H1 (cell line): ENCODE results near the gene CGB7. TPM values are rescaled to one million over a fixed set of nuclear protein-coding genes. Genes with fewer than 3 reads are reported as not detected.

Experiments used
- CTCF ChIA-PET: fragments of 300-600 bp; sonication (Branson Sonifier 250); formaldehyde crosslinking; loops from one replicate; lab custom pipeline; 2021; ENCODE audit not compliant: partially characterized antibody; lab: Charles Lee
- POLR2A ChIA-PET: fragments of 300-600 bp; sonication (Branson Sonifier 250); formaldehyde crosslinking; loops from one replicate; lab custom pipeline; 2021; ENCODE audit warnings: inconsistent platforms; ENCODE audit not compliant: partially characterized antibody; lab: Charles Lee
- DNase-seq, 2 experiments: peaks; one replicate each; pipeline versions ENCODE4 v3.0.0 to v3.0.0-alpha.2; 2010 to 2022; ENCODE audit warnings: low spot score in 2 of 2, low read depth in 1 of 2, mixed read lengths in 1 of 2
- FAIRE-seq: peaks from 2 replicates; lab custom pipeline; 2011; peaks lifted over from hg19 to GRCh38; lab: Jason Lieb, UNC
- H2AFZ ChIP-seq: 2 replicates; pipeline ENCODE4 v1.8.1; 2012; ENCODE audit warnings: low read length, inconsistent platforms
- H2AK5ac ChIP-seq: 2 replicates; pipeline ENCODE4 v1.6.1; 2013; ENCODE audit warnings: low read depth, low read length
- H2BK120ac ChIP-seq: replicated peaks from 2 replicates; pipeline ENCODE3; 2013; ENCODE audit warnings: low read depth, low read length, inconsistent platforms
- H2BK12ac ChIP-seq: 2 replicates; pipeline ENCODE4 v1.6.1; 2013; ENCODE audit warnings: low read depth, low read length
- H2BK15ac ChIP-seq: 2 replicates; pipeline ENCODE4 v1.6.1; 2013; ENCODE audit warnings: low read length
- H2BK20ac ChIP-seq: 2 replicates; pipeline ENCODE4 v1.6.1; 2013; ENCODE audit warnings: low read length
- H2BK5ac ChIP-seq: 2 replicates; pipeline ENCODE4 v1.6.1; 2013; ENCODE audit warnings: low read depth, low read length
- H3K14ac ChIP-seq: 2 replicates; pipeline ENCODE4 v1.6.1; 2013; ENCODE audit warnings: inconsistent platforms; ENCODE audit not compliant: insufficient read length
- H3K18ac ChIP-seq: 2 replicates; pipeline ENCODE4 v1.6.1; 2013; ENCODE audit warnings: low read length; ENCODE audit errors: extremely low read depth
- H3K23ac ChIP-seq: 2 replicates; pipeline ENCODE4 v1.6.1; 2013; ENCODE audit warnings: inconsistent platforms; ENCODE audit not compliant: insufficient read length
- H3K23me2 ChIP-seq: 2 replicates; pipeline ENCODE4 v1.6.1; 2013; ENCODE audit warnings: low read depth, low read length
- H3K27ac ChIP-seq: 2 replicates; pipeline ENCODE4 v1.6.1; 2011; ENCODE audit warnings: low read depth, low read length, inconsistent platforms
- H3K27me3 ChIP-seq, 4 experiments: replicated peaks in 1 of 4; 1 replicate in 1 of 4; 2 replicates in 3 of 4; pipeline versions ENCODE4 v1.6.1 to v1.8.1; 2011 to 2013; ENCODE audit warnings: low read length in 3 of 4, mild to moderate bottlenecking in 3 of 4, inconsistent platforms in 2 of 4, mixed read lengths in 2 of 4, moderate library complexity in 1 of 4; ENCODE audit not compliant: control insufficient read depth in 3 of 4, insufficient read depth in 3 of 4; ENCODE audit errors: extremely low read depth in 1 of 4
- H3K36me3 ChIP-seq, 4 experiments: 2 replicates each; pipeline versions ENCODE4 v1.6.1 to v1.8.1; 2011 to 2013; ENCODE audit warnings: mild to moderate bottlenecking in 4 of 4, low read length in 3 of 4, moderate library complexity in 2 of 4, control low read depth in 1 of 4, inconsistent platforms in 1 of 4; ENCODE audit not compliant: insufficient read depth in 4 of 4, control insufficient read depth in 2 of 4
- H3K4ac ChIP-seq: replicated peaks from 2 replicates; pipeline ENCODE3; 2013; ENCODE audit warnings: low read length, low read depth, mixed read lengths, inconsistent platforms; ENCODE audit not compliant: insufficient read length
- H3K4me1 ChIP-seq, 4 experiments: replicated peaks in 1 of 4; 1 replicate in 1 of 4; 2 replicates in 3 of 4; pipeline versions ENCODE4 v1.6.1 to v1.8.1; 2011 to 2013; ENCODE audit warnings: low read length in 3 of 4, inconsistent platforms in 2 of 4, mixed read lengths in 1 of 4; ENCODE audit not compliant: insufficient read depth in 4 of 4, control insufficient read depth in 3 of 4
- H3K4me2 ChIP-seq, 2 experiments: 2 replicates each; pipeline versions ENCODE4 v1.6.1 to v1.8.1; 2011 to 2013; ENCODE audit warnings: low read depth in 2 of 2, low read length in 2 of 2, control low read depth in 1 of 2, inconsistent platforms in 1 of 2, mild to moderate bottlenecking in 1 of 2; ENCODE audit not compliant: insufficient read depth in 1 of 2
- H3K4me3 ChIP-seq, 4 experiments: fragments of 200-600, 300-600 bp in 1 of 4; sonication (generic), shearing (Covaris generic), sonication (Bioruptor Twin) in 1 of 4; 2 replicates each; pipeline versions ENCODE4 v1.5.1 to v1.8.1; 2011 to 2016; ENCODE audit warnings: low read length in 4 of 4, low read depth in 3 of 4, control low read depth in 2 of 4, inconsistent platforms in 2 of 4, mild to moderate bottlenecking in 2 of 4, mixed read lengths in 1 of 4, moderate library complexity in 1 of 4; ENCODE audit not compliant: insufficient read depth in 2 of 4; ENCODE audit errors: extremely low read depth in 1 of 4
- H3K56ac ChIP-seq: replicated peaks from 2 replicates; pipeline ENCODE3; 2013; ENCODE audit warnings: low read depth, mild to moderate bottlenecking, mixed read lengths, low read length, inconsistent platforms; ENCODE audit not compliant: insufficient read length
- H3K79me1 ChIP-seq: 2 replicates; pipeline ENCODE4 v1.6.1; 2013; ENCODE audit warnings: low read depth, low read length, control low read depth
- H3K79me2 ChIP-seq, 2 experiments: 2 replicates each; pipeline versions ENCODE4 v1.6.1 to v1.8.1; 2012 to 2013; ENCODE audit warnings: low read length in 2 of 2, mild to moderate bottlenecking in 2 of 2, inconsistent platforms in 1 of 2; ENCODE audit not compliant: insufficient read depth in 2 of 2, control insufficient read depth in 1 of 2
- H3K9ac ChIP-seq, 4 experiments: replicated peaks in 1 of 4; 1 replicate in 1 of 4; 2 replicates in 3 of 4; pipeline versions ENCODE4 v1.6.1 to v1.8.1; 2011 to 2013; ENCODE audit warnings: low read depth in 3 of 4, low read length in 3 of 4, control low read depth in 2 of 4, mild to moderate bottlenecking in 2 of 4, moderate library complexity in 2 of 4, inconsistent platforms in 1 of 4; ENCODE audit errors: extremely low read depth in 1 of 4
- H3K9me3 ChIP-seq, 2 experiments: 2 replicates each; pipeline versions ENCODE4 v1.6.1 to v1.8.1; 2012 to 2013; ENCODE audit warnings: mild to moderate bottlenecking in 2 of 2, moderate library complexity in 2 of 2, control low read depth in 1 of 2, inconsistent platforms in 1 of 2, low read depth in 1 of 2, low read length in 1 of 2, mixed read lengths in 1 of 2; ENCODE audit not compliant: insufficient read depth in 2 of 2
- H4K20me1 ChIP-seq, 2 experiments: replicated peaks in 1 of 2; 2 replicates each; pipeline versions ENCODE3 to v1.8.1; 2011 to 2013; ENCODE audit warnings: inconsistent platforms in 2 of 2, low read length in 2 of 2, mild to moderate bottlenecking in 1 of 2; ENCODE audit not compliant: insufficient read depth in 2 of 2, control insufficient read depth in 1 of 2
- H4K5ac ChIP-seq: 2 replicates; pipeline ENCODE4 v1.6.1; 2013; ENCODE audit warnings: low read length, low read depth, mixed read lengths, inconsistent platforms; ENCODE audit not compliant: insufficient read length
- H4K8ac ChIP-seq: 2 replicates; pipeline ENCODE4 v1.8.0; 2013; ENCODE audit warnings: mild to moderate bottlenecking, moderate library complexity, low read length, inconsistent platforms; ENCODE audit not compliant: insufficient read depth; ENCODE audit errors: extremely low read depth
- H4K91ac ChIP-seq: replicated peaks from 2 replicates; pipeline ENCODE3; 2013; ENCODE audit warnings: low read length, mixed read lengths, inconsistent platforms; ENCODE audit not compliant: insufficient read length
- CREB1 ChIP-seq: IDR thresholded peaks from 2 replicates; pipeline ENCODE4 v1.6.1; 2012; ENCODE audit warnings: inconsistent platforms
- SP1 ChIP-seq: IDR thresholded peaks from 2 replicates; pipeline ENCODE4 v1.6.1; 2011; ENCODE audit warnings: low read depth, low read length
- SP2 ChIP-seq: IDR thresholded peaks from 2 replicates; pipeline ENCODE4 v1.6.1; 2012; ENCODE audit warnings: mild to moderate bottlenecking, low read length, inconsistent platforms
- WGBS, 2 experiments: shearing (Covaris generic) in 1 of 2; methylation state at CpG; one replicate each; pipeline versions ENCODE4 v1.1.6 to v1.1.7; 2013 to 2015; ENCODE audit warnings: low lambda C conversion rate in 2 of 2, mixed read lengths in 2 of 2, inconsistent platforms in 1 of 2, low coverage in 1 of 2, missing lambda C conversion rate in 1 of 2; ENCODE audit not compliant: insufficient replicate concordance in 2 of 2, insufficient coverage in 1 of 2, insufficient read length in 1 of 2; ENCODE audit errors: extremely low coverage in 1 of 2, missing lambda C conversion rate in 1 of 2; 5-methylcytosine and 5-hydroxymethylcytosine counted together
- polyA plus RNA-seq, 7 experiments: library from polyadenylated mRNA; depleted of rRNA in 3 of 7; stranded (reverse) in 5 of 7; unstranded in 2 of 7; fragments of >200 nt in 5 of 7; fragments of 200-250 nt in 2 of 7; gene quantifications; 1 replicate in 5 of 7; 2 replicates in 1 of 7; 4 replicates in 1 of 7; pipeline versions ENCODE4 v1.2.1 to v1.2.3, GENCODE V29; 2011 to 2013; ENCODE audit warnings: missing spikeins in 2 of 7, mixed read lengths in 2 of 7
- total RNA-seq: library from RNA; stranded (reverse); fragmentation: NEBNext Ultra II Directional; extraction: Animal tissue kit (Norgen Biotek cat#: 25700); gene quantifications from 2 replicates; pipeline ENCODE4 v1.2.1, GENCODE V29; 2021
- TF ChIP-seq, protein P1 (sequence below): IDR thresholded peaks from 2 replicates; pipeline ENCODE4 v1.6.1; 2012; ENCODE audit warnings: inconsistent platforms

CGB7 gene
- total and polyA plus RNA-seq, 2 of the 8 experiments (the other 6 are each of a cell fraction or from before 2014, with no cell fraction given): 1.2 to 2.2 TPM

- Histone ChIP-seq H3K9me3 (no peaks in the 10 kb centered on the region), H4K5ac (no peak overlapping the region), H4K8ac (no peak overlapping the region; the same call in 1 of the 2 replicates), H3K27ac (no peak overlapping the region), H4K91ac (no peak overlapping the region), H2BK120ac (no peak overlapping the region), H2AK5ac (no peak overlapping the region), H3K23ac (no peak overlapping the region), H3K4me3 (no peak overlapping the region), H2BK20ac (no peak overlapping the region), H2BK5ac (no peak overlapping the region), H3K79me1 (no peaks in the 10 kb centered on the region), H3K9ac (no peak overlapping the region), H3K4ac (no peak overlapping the region), H2AFZ (no peak overlapping the region), H2BK12ac (no peak overlapping the region), H3K56ac (no peak overlapping the region), H4K20me1 (peaks cover 0 to 2% of the 10 kb centered on the region in 2 experiments), H3K27me3 (peaks cover 10 to 48% (median 44%) of the 10 kb centered on the region in 4 experiments), H3K14ac (no peak overlapping the region), H3K18ac (no peak overlapping the region), H3K23me2 (peaks cover 6% of the 10 kb centered on the region; the same call in 1 of the 2 replicates), H3K4me1 (peaks cover 0 to 11% (median 10%) of the 10 kb centered on the region in 4 experiments; a peak in 6 of 7 replicates), H3K36me3 (no peaks in the 10 kb centered on the region), H2BK15ac (no peak overlapping the region), H3K4me2 (peak overlapping the region in 1 of 2 experiments; percentile 80; a peak in 1 of 4 replicates), H3K79me2 (no peaks in the 10 kb centered on the region)
- DNase-seq: no peak
- TF ChIP-seq CREB1 (no peak), SP1 (peak; percentile 50; the same call in 1 of the 2 replicates), SP2 (peak; percentile 16; the same call in 1 of the 2 replicates)
- TF ChIP-seq, protein P1, sequence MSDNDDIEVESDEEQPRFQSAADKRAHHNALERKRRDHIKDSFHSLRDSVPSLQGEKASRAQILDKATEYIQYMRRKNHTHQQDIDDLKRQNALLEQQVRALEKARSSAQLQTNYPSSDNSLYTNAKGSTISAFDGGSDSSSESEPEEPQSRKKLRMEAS: peak; percentile 58
- ChIA-PET CTCF (interaction anchor here (1.2 to 3.5 kb wide), 7 partner anchors 11 to 152 kb away, joined by 3 to 25 read pairs (median 4); no protein-coding TSS in a partner anchor), POLR2A (interaction anchor here (1.2 to 2.1 kb wide), 2 partner anchors 15 to 30 kb away, joined by 3 to 6 read pairs; no protein-coding TSS in a partner anchor)
- FAIRE-seq: no peak
- WGBS, 2 experiments: 70% methylated on average over 9 of the region's 10 CpGs; no CpG with 5 or more reads in 1 of the 2 experiments
Observed at GRCh38 chr19:49058562-49058961, 1.0 kb upstream of the CGB7 start.
